Measurements from ENCODE around the gene TESK2. TPM values are rescaled to one million over a fixed set of nuclear protein-coding genes. Genes with fewer than 3 reads are reported as not detected.

The TESK2 gene
- total RNA-seq, 1 experiment from 2014 or later, result 5.0 TPM

GRCh38 chr1:45394342-45394741 is 96.6 kb downstream of the TESK2 start:
- H3K4me1 ChIP-seq (ENCODE audit: control insufficient read depth in 1 of 2, insufficient read depth in 2 of 2, low read length in 2 of 2), result no peaks in the 10 kb centered on the region
- POLR2A ChIA-PET, result no interaction called here
- no peaks in the 10 kb centered on the region for H3K9me3 ChIP-seq (ENCODE audit: control insufficient read depth in 1 of 2, insufficient read depth in 1 of 2, low read depth in 1 of 2, low read length in 2 of 2)
- H2AFZ ChIP-seq (ENCODE audit: low read depth, low read length, poor library complexity, severe bottlenecking), result no peak overlapping the region
- CTCF ChIA-PET, result no interaction called here
- TF ChIP-seq JUND (IDR thresholded peaks at IDR 0.05), result no peak
- no peak for TF ChIP-seq MAX (IDR thresholded peaks at IDR 0.05)
- no peak for TF ChIP-seq SP1 (IDR thresholded peaks at IDR 0.05; ENCODE audit: low read depth)
- TF ChIP-seq FOSL1 (IDR thresholded peaks at IDR 0.05; ENCODE audit: low read depth), result no peak
- TF ChIP-seq POLR2AphosphoS5 (IDR thresholded peaks at IDR 0.05; ENCODE audit: low read depth, low read length), result no peak
- TF ChIP-seq EZH2 (IDR thresholded peaks at IDR 0.05), result no peak
- TF ChIP-seq POLR2A (IDR thresholded peaks at IDR 0.05; ENCODE audit: borderline replicate concordance, extremely low read depth, insufficient read depth, insufficient read length), result no peak
- TF ChIP-seq CTCF (IDR thresholded peaks at IDR 0.05 in 2 of 3, conservative IDR thresholded peaks at IDR 0.05 in 1 of 3; ENCODE audit: borderline replicate concordance in 1 of 3, insufficient read depth in 1 of 3, low read depth in 2 of 3, low read length in 2 of 3), result no peak
- no peak for TF ChIP-seq SIN3A (IDR thresholded peaks at IDR 0.05; ENCODE audit: low read depth)
- TF ChIP-seq CBX3 (IDR thresholded peaks at IDR 0.05; ENCODE audit: low read depth), result no peak
- no peak for TF ChIP-seq RAD21 (IDR thresholded peaks at IDR 0.05; ENCODE audit: low read depth)
- no peak for TF ChIP-seq EGR1 (IDR thresholded peaks at IDR 0.05; ENCODE audit: low read depth)
- no peak for TF ChIP-seq YY1 (IDR thresholded peaks at IDR 0.05; ENCODE audit: extremely low read depth, insufficient replicate concordance, low read depth, low read length)
- no peak for TF ChIP-seq ZBTB33 (IDR thresholded peaks at IDR 0.05; ENCODE audit: extremely low read depth, insufficient replicate concordance, low read length)
- no peak for TF ChIP-seq CEBPB (IDR thresholded peaks at IDR 0.05; ENCODE audit: low read depth)
- TF ChIP-seq TCF7L2 (IDR thresholded peaks at IDR 0.05; ENCODE audit: borderline replicate concordance, extremely low read depth, insufficient read depth, insufficient read length), result no peak
- no peak for TF ChIP-seq REST (IDR thresholded peaks at IDR 0.05; ENCODE audit: low read depth)
- ATAC-seq (no peak), DNase-seq (ENCODE audit: low read depth, low spot score) (no peak)
- no peak overlapping the region for H3K4me2 ChIP-seq (ENCODE audit: low read length)
- H3K27me3 ChIP-seq (ENCODE audit: insufficient read depth, low read length), result no peaks in the 10 kb centered on the region
- no peaks in the 10 kb centered on the region for H4K20me1 ChIP-seq (ENCODE audit: insufficient read depth)
- no peaks in the 10 kb centered on the region for H3K9me2 ChIP-seq (ENCODE audit: insufficient read depth)
- H3K9ac ChIP-seq (ENCODE audit: low read length), result no peak overlapping the region
- BruUV-seq (replicated peaks), result no TSS peak
- intact Hi-C loops (cut with micrococcal nuclease), result no loop called here
- RAD21 ChIA-PET (ENCODE audit: low non-redundant PET in 1 of 2, low total read pairs in 2 of 2, uncharacterized antibody in 2 of 2, unreplicated experiment in 2 of 2), result no interaction called here
- H3K27ac ChIP-seq (ENCODE audit: low read depth, low read length), result no peak overlapping the region
- H3K79me2 ChIP-seq (ENCODE audit: insufficient read depth, low read length), result no peaks in the 10 kb centered on the region
- no peaks in the 10 kb centered on the region for H3K36me3 ChIP-seq (ENCODE audit: control insufficient read depth in 1 of 2, insufficient read depth in 2 of 2, low read length in 2 of 2)
- H3K4me3 ChIP-seq (replicated peaks in 1 of 2; ENCODE audit: low read depth in 1 of 2, low read length in 2 of 2), result no peak overlapping the region
